GM03348 (cell line): Measurements from ENCODE around the gene CROCC.

Experiments used
- DNase-seq: peaks from one replicate; pipeline ENCODE4 v3.0.0; 2012; ENCODE audit warnings: low spot score

Gene CROCC

GRCh38 chr1:17012775-17013490 is 91.2 kb downstream of the CROCC start:
- peak; percentile 75 for DNase-seq

- DNase-seq: no peak
Observed at GRCh38 chr1:17013491-17014320, 92.0 kb downstream of the CROCC start.

GRCh38 chr1:17014671-17015567 is 93.2 kb downstream of the CROCC start:
- no peak for DNase-seq

- peak; percentile 16 for DNase-seq
Observed at GRCh38 chr1:17016317-17016661, 94.6 kb downstream of the CROCC start.

- no peak for DNase-seq
Observed at GRCh38 chr1:17017435-17017834, 95.7 kb downstream of the CROCC start.

GRCh38 chr1:17018849-17019248 is 97.1 kb downstream of the CROCC start:
- no peak for DNase-seq

GRCh38 chr1:17020502-17020901 is 98.8 kb downstream of the CROCC start:
- DNase-seq: no peak

GRCh38 chr1:17021896-17022295 is 100.2 kb downstream of the CROCC start:
- no peak for DNase-seq
